Stomach (tissue), 4 donors: ENCODE results near the gene RBM44.

Experiments used
- CTCF ChIP-seq, 7 experiments: fragments of 450-650 bp in 4 of 7; fragments of 200-600 bp in 3 of 7; sonication (generic) in 3 of 7; IDR thresholded peaks; one replicate each; pipeline ENCODE4 v1.5.1; 2016 to 2019; ENCODE audit warnings: antibody characterized with exemption in 7 of 7, control low read depth in 2 of 7, mild to moderate bottlenecking in 1 of 7
- EP300 ChIP-seq: sonication (generic); formaldehyde crosslinking; IDR thresholded peaks from one replicate; pipeline ENCODE4 v1.6.1; 2017; ENCODE audit warnings: antibody characterized with exemption
- POLR2A ChIP-seq, 4 donors: fragments of 450-650 bp; IDR thresholded peaks; one replicate each; pipeline ENCODE4 v1.6.1; 2016; ENCODE audit warnings: antibody characterized with exemption in 4 of 4, control low read depth in 2 of 4, mild to moderate bottlenecking in 1 of 4, moderate library complexity in 1 of 4
- POLR2AphosphoS5 ChIP-seq, 3 donors: sonication (generic); formaldehyde crosslinking; IDR thresholded peaks; one replicate each; pipeline ENCODE4 v1.6.1; 2016; ENCODE audit warnings: antibody characterized with exemption in 3 of 3

DNA sequence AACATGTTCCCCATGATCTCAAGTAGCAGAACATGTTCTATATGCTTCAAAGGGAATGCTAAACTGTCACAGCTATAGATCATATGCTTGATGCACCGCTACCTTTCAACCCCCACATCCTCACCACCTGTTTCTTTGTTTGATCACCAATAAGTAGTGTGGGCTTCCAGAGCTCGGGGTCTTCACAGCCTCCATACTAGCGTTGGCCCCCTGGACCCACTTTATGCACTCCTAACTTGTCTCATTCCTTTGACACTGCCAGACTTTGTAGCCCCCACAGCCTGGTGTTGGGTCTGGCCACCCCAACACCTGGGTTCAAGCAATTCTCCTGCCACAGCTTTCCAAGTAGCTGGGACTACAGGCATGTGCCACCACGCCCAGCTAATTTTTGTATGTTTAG, 11.6 kb upstream of the RBM44 start:
- TF ChIP-seq CTCF (IDR thresholded peaks at IDR 0.05) (no peak), POLR2A (IDR thresholded peaks at IDR 0.05) (no peak), EP300 (no peak), POLR2AphosphoS5 (IDR thresholded peaks at IDR 0.05) (no peak)
